Neuronal stem cell (in vitro differentiated cells): ENCODE data around the gene SAMD5.

Source experiments
- DNase-seq: peaks from one replicate; pipeline ENCODE4 v3.0.0-alpha.2; 2013; ENCODE audit warnings: low spot score
- H2AFZ ChIP-seq: one replicate; pipeline ENCODE4 v1.6.1; 2013; ENCODE audit warnings: mild to moderate bottlenecking, low read length, inconsistent platforms
- H2AK5ac ChIP-seq: 2 replicates; pipeline ENCODE4 v1.6.1; 2013; ENCODE audit warnings: low read depth, mild to moderate bottlenecking, inconsistent platforms, low read length, moderate library complexity, mixed read lengths
- H2BK120ac ChIP-seq: 2 replicates; pipeline ENCODE4 v1.6.1; 2013; ENCODE audit warnings: low read depth, mild to moderate bottlenecking, inconsistent platforms, low read length, moderate library complexity, mixed read lengths
- H2BK12ac ChIP-seq: one replicate; pipeline ENCODE4 v1.6.1; 2013; ENCODE audit warnings: low read length, inconsistent platforms
- H2BK15ac ChIP-seq: 2 replicates; pipeline ENCODE4 v1.6.1; 2013; ENCODE audit warnings: mild to moderate bottlenecking, low read length, inconsistent platforms, mixed read lengths
- H2BK5ac ChIP-seq: one replicate; pipeline ENCODE4 v1.6.1; 2013; ENCODE audit warnings: inconsistent platforms, mild to moderate bottlenecking, low read length, moderate library complexity
- H3K14ac ChIP-seq: one replicate; pipeline ENCODE4 v1.6.1; 2013; ENCODE audit warnings: low read length, inconsistent platforms
- H3K18ac ChIP-seq: 2 replicates; pipeline ENCODE4 v1.6.1; 2013; ENCODE audit warnings: low read length, inconsistent platforms
- H3K23ac ChIP-seq: 2 replicates; pipeline ENCODE4 v1.6.1; 2013; ENCODE audit warnings: low read depth, mild to moderate bottlenecking, mixed read lengths, low read length, inconsistent platforms; ENCODE audit not compliant: poor library complexity
- H3K27ac ChIP-seq: replicated peaks from 3 replicates; pipeline ENCODE4 v1.5.1; 2013; ENCODE audit warnings: low read length, inconsistent platforms
- H3K27me3 ChIP-seq, 3 experiments: 2 replicates each; pipeline ENCODE4 v1.6.1; 2013; ENCODE audit warnings: low read length in 3 of 3, mild to moderate bottlenecking in 2 of 3, inconsistent platforms in 1 of 3, low read depth in 1 of 3, mixed read lengths in 1 of 3, moderate library complexity in 1 of 3; ENCODE audit not compliant: control insufficient read depth in 3 of 3, insufficient read depth in 3 of 3
- H3K36me3 ChIP-seq, 2 donors: replicated peaks in 1 of 2; 2 replicates each; pipeline ENCODE4 v1.6.1; 2013; ENCODE audit warnings: low read length in 2 of 2; ENCODE audit not compliant: control insufficient read depth in 2 of 2, insufficient read depth in 2 of 2
- H3K4ac ChIP-seq: 2 replicates; pipeline ENCODE4 v1.6.1; 2013; ENCODE audit warnings: inconsistent platforms, mild to moderate bottlenecking, low read length, moderate library complexity
- H3K4me1 ChIP-seq, 2 donors: 1 replicate in 1 of 2; 2 replicates in 1 of 2; pipeline ENCODE4 v1.6.1; 2013; ENCODE audit warnings: low read length in 2 of 2, low read depth in 1 of 2; ENCODE audit not compliant: control insufficient read depth in 2 of 2, insufficient read depth in 1 of 2
- H3K4me2 ChIP-seq: one replicate; pipeline ENCODE4 v1.6.1; 2013; ENCODE audit warnings: mild to moderate bottlenecking, low read length, inconsistent platforms; ENCODE audit not compliant: insufficient read depth, poor library complexity, severe bottlenecking
- H3K4me3 ChIP-seq, 2 donors: 2 replicates each; pipeline ENCODE4 v1.5.1; 2013; ENCODE audit warnings: low read length in 2 of 2, mild to moderate bottlenecking in 2 of 2, inconsistent platforms in 1 of 2, moderate library complexity in 1 of 2
- H3K79me1 ChIP-seq: one replicate; pipeline ENCODE4 v1.6.1; 2013; ENCODE audit warnings: low read depth, mild to moderate bottlenecking, inconsistent platforms, low read length, moderate library complexity
- H3K9ac ChIP-seq: one replicate; pipeline ENCODE4 v1.6.1; 2013; ENCODE audit warnings: mild to moderate bottlenecking, low read depth, low read length, inconsistent platforms; ENCODE audit not compliant: poor library complexity
- H3K9me3 ChIP-seq, 2 donors: replicated peaks in 1 of 2; 2 replicates each; pipeline versions ENCODE3 to v1.6.1; 2013; ENCODE audit warnings: low read length in 2 of 2, mild to moderate bottlenecking in 2 of 2, inconsistent platforms in 1 of 2, low read depth in 1 of 2, mixed read lengths in 1 of 2, moderate library complexity in 1 of 2; ENCODE audit not compliant: control insufficient read depth in 2 of 2, insufficient read depth in 1 of 2
- H4K8ac ChIP-seq: one replicate; pipeline ENCODE4 v1.6.1; 2013; ENCODE audit warnings: low read depth, mild to moderate bottlenecking, inconsistent platforms, low read length, moderate library complexity
- H4K91ac ChIP-seq: one replicate; pipeline ENCODE4 v1.6.1; 2013; ENCODE audit warnings: low read length, low read depth, mild to moderate bottlenecking, inconsistent platforms; ENCODE audit not compliant: poor library complexity
- WGBS, 2 donors: extraction: QIAGEN DNeasy Blood & Tissue Kit; methylation state at CpG; one replicate each; pipeline ENCODE4 v1.1.7; 2013; ENCODE audit warnings: missing lambda C conversion rate in 2 of 2, mixed read lengths in 1 of 2; ENCODE audit not compliant: insufficient read length in 2 of 2, insufficient replicate concordance in 1 of 2; ENCODE audit errors: extremely low coverage in 2 of 2; 5-methylcytosine and 5-hydroxymethylcytosine counted together

The SAMD5 gene

DNA sequence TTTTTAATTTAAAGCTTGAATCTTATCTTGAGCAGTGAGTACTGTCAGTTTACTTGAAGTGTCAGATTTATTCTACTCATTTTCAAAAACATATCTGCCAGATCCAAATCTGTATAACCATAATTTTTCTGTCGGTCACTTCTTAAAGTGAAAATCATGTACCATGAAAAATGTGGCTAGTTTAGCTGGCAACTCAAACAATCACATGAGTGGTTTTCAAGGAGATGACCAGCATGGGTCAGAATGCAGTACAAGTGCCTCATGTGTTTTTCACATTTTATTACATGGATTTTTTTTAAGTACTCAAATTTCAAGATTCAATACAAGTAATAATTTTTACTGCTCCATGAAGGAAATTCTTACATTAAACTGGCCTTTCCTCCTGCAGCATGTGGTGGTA, 11.0 kb upstream of the SAMD5 start:
- H4K8ac ChIP-seq: no peak overlapping the region
- no peak overlapping the region for H3K4me2 ChIP-seq
- H3K36me3 ChIP-seq: no peaks in the 10 kb centered on the region
- H3K18ac ChIP-seq: no peak overlapping the region
- no peak overlapping the region for H3K9ac ChIP-seq
- no peak overlapping the region for H3K14ac ChIP-seq
- H3K79me1 ChIP-seq: no peaks in the 10 kb centered on the region
- H3K23ac ChIP-seq: no peak overlapping the region
- H3K9me3 ChIP-seq: no peaks in the 10 kb centered on the region
- no CpG with 5 or more reads among the region's 1 CpG for WGBS, 2 donors
- H3K4me3 ChIP-seq: no peak overlapping the region
- no peak overlapping the region for H2BK5ac ChIP-seq
- H3K27me3 ChIP-seq: peaks cover 2 to 41% (median 3%) of the 10 kb centered on the region in 3 experiments
- H2BK120ac ChIP-seq: no peak overlapping the region
- no peak overlapping the region for H2AFZ ChIP-seq
- no peak overlapping the region for H3K27ac ChIP-seq
- H3K4ac ChIP-seq: no peak overlapping the region
- H3K4me1 ChIP-seq: no peaks in the 10 kb centered on the region
- H2BK15ac ChIP-seq: no peak overlapping the region
- H2BK12ac ChIP-seq: no peak overlapping the region
- H4K91ac ChIP-seq: no peak overlapping the region
- H2AK5ac ChIP-seq: no peak overlapping the region
- DNase-seq: no peak

DNA sequence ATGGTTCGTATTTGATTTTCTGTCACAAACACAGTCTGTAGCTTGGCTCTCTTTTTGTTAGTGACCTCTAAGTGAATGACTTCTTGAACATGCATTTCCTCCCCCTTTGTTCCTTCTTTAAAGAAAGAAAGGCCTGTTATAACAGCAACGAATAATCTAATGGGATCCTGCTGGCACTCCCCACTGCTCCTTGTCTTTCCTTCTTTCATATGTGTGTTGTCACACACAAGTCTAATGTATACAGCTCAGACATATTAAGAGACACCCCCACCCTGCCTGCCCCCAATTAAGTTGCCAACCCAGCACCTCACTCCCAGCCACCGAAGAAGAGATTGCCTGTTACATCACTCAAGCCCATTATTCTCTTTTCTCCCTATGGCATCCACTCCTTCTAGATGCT, 4.9 kb upstream of the SAMD5 start:
- no peak overlapping the region for H3K4me2 ChIP-seq
- peak; percentile 11 for DNase-seq
- no peaks in the 10 kb centered on the region for H3K9me3 ChIP-seq
- no peak overlapping the region for H2AK5ac ChIP-seq
- H3K36me3 ChIP-seq: no peaks in the 10 kb centered on the region
- no peak overlapping the region for H4K8ac ChIP-seq
- WGBS, 2 donors: no CpG with 5 or more reads among the region's 3 CpGs
- H3K27ac ChIP-seq: no peak overlapping the region
- H2BK5ac ChIP-seq: no peak overlapping the region
- H3K18ac ChIP-seq: no peak overlapping the region
- no peak overlapping the region for H2AFZ ChIP-seq
- no peak overlapping the region for H3K14ac ChIP-seq
- H3K4me1 ChIP-seq: peaks cover 5 to 9% of the 10 kb centered on the region in 2 donors
- peaks cover 8 to 87% (median 30%) of the 10 kb centered on the region in 3 experiments for H3K27me3 ChIP-seq
- no peak overlapping the region for H4K91ac ChIP-seq
- H3K4ac ChIP-seq: no peak overlapping the region
- no peak overlapping the region for H3K4me3 ChIP-seq
- no peaks in the 10 kb centered on the region for H3K79me1 ChIP-seq
- H2BK15ac ChIP-seq: no peak overlapping the region
- no peak overlapping the region for H2BK12ac ChIP-seq
- H3K23ac ChIP-seq: no peak overlapping the region
- H3K9ac ChIP-seq: no peak overlapping the region
- H2BK120ac ChIP-seq: no peak overlapping the region

DNA sequence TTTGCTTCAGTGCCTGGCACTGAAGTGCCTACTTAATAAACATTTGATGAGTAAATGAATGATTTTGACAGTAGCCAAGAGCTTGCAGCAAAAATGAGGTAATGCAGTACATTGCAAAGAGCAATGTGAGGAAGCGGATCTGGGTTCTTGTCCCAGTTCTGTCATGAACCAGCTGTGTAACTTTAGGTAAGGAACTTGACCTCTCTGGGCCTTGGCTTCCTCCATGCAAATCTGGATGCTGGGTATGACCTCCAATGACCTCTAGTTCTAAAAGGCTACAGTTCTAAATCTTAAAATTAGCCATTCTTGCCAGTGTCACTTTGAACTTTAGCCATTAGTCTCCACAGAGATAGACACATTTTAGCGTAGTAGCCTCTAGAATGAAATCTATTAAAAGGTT, 3.6 kb upstream of the SAMD5 start:
- no peak overlapping the region for H3K9ac ChIP-seq
- H3K36me3 ChIP-seq: no peaks in the 10 kb centered on the region
- H2AFZ ChIP-seq: no peak overlapping the region
- no peak overlapping the region for H2BK120ac ChIP-seq
- H2AK5ac ChIP-seq: no peak overlapping the region
- H3K9me3 ChIP-seq: no peaks in the 10 kb centered on the region
- no peak overlapping the region for H2BK12ac ChIP-seq
- H4K8ac ChIP-seq: no peak overlapping the region
- H3K4me3 ChIP-seq: no peak overlapping the region
- H3K79me1 ChIP-seq: no peaks in the 10 kb centered on the region
- no peak overlapping the region for H3K18ac ChIP-seq
- no peak overlapping the region for H2BK5ac ChIP-seq
- no peak overlapping the region for H3K27ac ChIP-seq
- no CpG with 5 or more reads among the region's 2 CpGs for WGBS, 2 donors
- H3K23ac ChIP-seq: no peak overlapping the region
- H4K91ac ChIP-seq: no peak overlapping the region
- H3K27me3 ChIP-seq: peaks cover 13 to 90% (median 43%) of the 10 kb centered on the region in 3 experiments
- H3K14ac ChIP-seq: no peak overlapping the region
- H3K4ac ChIP-seq: no peak overlapping the region
- no peak overlapping the region for H3K4me2 ChIP-seq
- no peak for DNase-seq
- no peak overlapping the region for H2BK15ac ChIP-seq
- H3K4me1 ChIP-seq: peaks cover 7 to 12% of the 10 kb centered on the region in 2 donors

DNA sequence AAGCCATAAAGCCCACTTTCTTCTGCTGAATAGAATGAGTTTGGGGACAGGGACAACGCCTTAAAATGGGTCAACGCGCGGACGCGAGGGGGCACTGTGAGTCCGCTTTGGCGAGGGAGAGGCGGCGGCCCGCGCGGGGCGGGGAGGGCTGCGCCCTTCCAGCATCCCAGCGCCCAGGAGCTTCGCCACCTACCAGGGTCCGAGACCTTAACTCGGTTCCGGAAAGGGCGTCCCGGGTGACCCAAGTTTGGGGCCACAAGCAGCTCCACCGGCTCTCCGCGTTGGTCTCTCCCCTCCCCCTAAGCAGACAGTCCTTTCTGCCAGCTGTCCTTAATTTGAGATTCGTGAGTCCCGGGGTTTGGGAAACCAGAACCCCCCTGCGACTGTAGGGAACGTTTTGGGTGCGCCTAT, 1.8 kb upstream of the SAMD5 start:
- peaks cover 17 to 90% (median 55%) of the 10 kb centered on the region in 3 experiments for H3K27me3 ChIP-seq
- no peaks in the 10 kb centered on the region for H3K79me1 ChIP-seq
- no CpG with 5 or more reads among the region's 30 CpGs for WGBS, 2 donors
- peak overlapping the region; percentile 93 for H2AFZ ChIP-seq
- no peaks in the 10 kb centered on the region for H3K36me3 ChIP-seq
- H3K9me3 ChIP-seq: no peaks in the 10 kb centered on the region
- peak; percentile 51 for DNase-seq
- H2BK15ac ChIP-seq: no peak overlapping the region
- H2BK5ac ChIP-seq: no peak overlapping the region
- no peak overlapping the region for H2AK5ac ChIP-seq
- no peak overlapping the region for H3K18ac ChIP-seq
- H3K4me2 ChIP-seq: peak overlapping the region; percentile 87
- H3K9ac ChIP-seq: no peak overlapping the region
- no peak overlapping the region for H3K27ac ChIP-seq
- H4K91ac ChIP-seq: no peak overlapping the region
- H3K4me1 ChIP-seq: peaks cover 7 to 12% of the 10 kb centered on the region in 2 donors
- H2BK120ac ChIP-seq: no peak overlapping the region
- no peak overlapping the region for H4K8ac ChIP-seq
- no peak overlapping the region for H3K4ac ChIP-seq
- no peak overlapping the region for H3K14ac ChIP-seq
- no peak overlapping the region for H3K23ac ChIP-seq
- peak overlapping the region; percentile 5 to 75 for H3K4me3 ChIP-seq
- no peak overlapping the region for H2BK12ac ChIP-seq
